Left forelimb (tissue), 1 donor: Measurements from ENCODE around the gene AGPS.
"Not testable (repeated sequence)": the region's sequence is repeated elsewhere in the genome, so short reads cannot be mapped to it uniquely, and the experiment has no call there.

Experiments
- DNase-seq: peaks from one replicate; pipeline ENCODE4 v3.0.0-alpha.2; 2018; ENCODE audit warnings: low spot score

The AGPS gene

GRCh38 chr2:177474301-177474700 lies 81.7 kb downstream of the AGPS start:
- no peak for DNase-seq

- DNase-seq, result no peak
Observed at GRCh38 chr2:177474998-177475397, 82.4 kb downstream of the AGPS start.

GRCh38 chr2:177476897-177477296 lies 84.3 kb downstream of the AGPS start:
- DNase-seq, result no peak

DNA sequence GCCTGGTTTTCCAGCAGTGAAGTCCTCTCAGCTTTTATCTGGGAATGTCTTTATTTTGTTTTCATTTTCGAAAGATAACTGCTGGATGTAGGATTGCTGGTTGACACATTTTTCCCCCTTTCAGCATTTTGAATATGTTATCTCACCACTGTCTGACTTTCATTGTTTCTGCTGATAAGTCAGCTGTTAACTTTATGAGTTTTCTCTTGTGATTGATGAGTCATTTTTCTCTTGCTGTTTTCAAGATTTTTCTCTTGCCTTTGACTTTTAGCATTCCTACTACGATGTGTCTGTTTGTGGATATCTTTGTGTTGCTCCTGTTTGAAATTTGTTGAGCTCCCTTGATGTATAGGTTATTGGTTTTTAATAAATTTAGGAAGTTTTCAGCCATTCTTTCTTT lies 85.5 kb downstream of the AGPS start:
- no peak for DNase-seq

GRCh38 chr2:177478907-177479306 lies 86.3 kb downstream of the AGPS start:
- DNase-seq, result no peak

DNA sequence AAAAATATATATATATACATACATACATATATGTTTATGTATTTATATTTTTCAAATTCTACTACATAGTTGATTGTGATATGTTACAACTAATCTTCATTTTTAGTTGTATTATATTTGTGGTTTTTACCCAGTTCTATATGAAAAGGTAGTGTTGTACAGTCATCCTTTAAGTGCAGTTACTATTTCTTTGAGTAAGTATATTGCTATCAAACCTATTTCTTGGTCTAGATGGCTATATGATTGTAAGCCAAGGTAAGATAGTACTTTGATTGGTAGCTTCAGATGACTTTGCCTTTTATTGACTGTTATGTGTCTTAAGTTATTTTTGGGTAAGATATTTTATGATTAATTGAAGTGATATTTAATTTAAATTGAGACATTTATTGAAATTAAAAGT lies 89.6 kb downstream of the AGPS start:
- no peak for DNase-seq

DNA sequence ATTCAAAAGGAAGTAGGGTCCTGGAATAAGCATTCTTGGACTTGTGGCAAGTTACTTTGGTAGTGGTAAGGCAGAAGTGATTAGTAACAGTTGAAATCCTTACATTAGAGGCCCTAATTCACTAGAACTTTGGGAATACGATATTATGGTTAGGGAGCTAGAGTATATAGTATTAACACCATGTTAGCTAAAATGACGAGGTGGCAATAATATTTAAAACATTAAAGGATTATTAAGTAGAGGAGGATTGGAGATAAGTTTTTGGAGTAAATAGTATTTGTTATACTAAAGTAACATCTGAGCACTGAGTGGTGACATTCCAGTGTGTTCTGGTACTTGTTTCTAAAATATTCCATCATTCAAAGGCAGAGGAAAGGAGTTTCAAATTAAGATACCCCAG lies 91.0 kb downstream of the AGPS start:
- no peak for DNase-seq

- DNase-seq, result no peak
Observed at GRCh38 chr2:177484180-177484795, 91.7 kb downstream of the AGPS start.

GRCh38 chr2:177485657-177486056 lies 93.1 kb downstream of the AGPS start:
- DNase-seq, result not testable (repeated sequence)

- DNase-seq, result no peak
Observed at GRCh38 chr2:177489719-177490301, 97.2 kb downstream of the AGPS start.

GRCh38 chr2:177495945-177496344 lies 103.4 kb downstream of the AGPS start:
- DNase-seq, result no peak

DNA sequence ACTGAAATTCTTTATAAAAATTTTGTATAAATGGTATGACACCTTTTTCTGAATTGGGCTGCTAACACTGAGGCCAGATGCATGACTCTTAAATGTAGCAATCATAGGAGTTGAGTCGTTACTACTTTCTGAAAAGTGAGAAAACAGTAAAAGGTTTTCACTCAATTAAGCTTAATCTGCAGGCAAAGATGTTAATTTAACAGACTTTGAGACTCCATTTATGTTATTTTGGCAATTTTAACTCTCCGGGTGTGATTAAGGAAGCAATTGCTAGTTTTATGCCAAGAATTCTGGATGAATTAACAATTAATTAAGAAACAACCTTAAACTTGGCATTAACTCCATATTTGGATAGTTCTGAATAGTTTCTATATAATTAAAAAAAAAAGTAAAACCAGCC lies 104.3 kb downstream of the AGPS start:
- DNase-seq, result no peak

GRCh38 chr2:177501186-177501585 lies 108.6 kb downstream of the AGPS start:
- DNase-seq, result no peak

- no peak for DNase-seq
Observed at GRCh38 chr2:177506505-177506904, 113.9 kb downstream of the AGPS start.

DNA sequence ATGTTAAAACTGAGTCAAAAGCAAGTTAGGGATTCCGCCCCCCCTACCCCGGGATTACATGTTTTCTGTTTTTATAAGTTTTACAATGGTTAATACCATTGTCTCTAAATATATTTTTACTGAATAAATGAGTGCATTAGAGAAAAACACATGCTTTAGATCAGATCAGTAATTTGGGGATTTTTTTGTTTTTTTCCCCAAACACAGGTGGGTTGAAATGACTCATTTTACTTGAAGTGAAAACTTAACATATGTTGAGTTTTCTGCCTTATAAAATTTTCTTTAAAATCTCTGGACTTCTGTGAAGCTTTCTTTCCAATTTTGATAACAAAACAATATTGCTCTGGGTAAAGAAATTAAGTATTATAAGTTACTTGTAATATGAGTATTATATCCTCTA lies 114.4 kb downstream of the AGPS start:
- no peak for DNase-seq

- DNase-seq, result no peak
Observed at GRCh38 chr2:177516824-177517544, 124.4 kb downstream of the AGPS start.

GRCh38 chr2:177518754-177519153 lies 126.2 kb downstream of the AGPS start:
- DNase-seq, result no peak

DNA sequence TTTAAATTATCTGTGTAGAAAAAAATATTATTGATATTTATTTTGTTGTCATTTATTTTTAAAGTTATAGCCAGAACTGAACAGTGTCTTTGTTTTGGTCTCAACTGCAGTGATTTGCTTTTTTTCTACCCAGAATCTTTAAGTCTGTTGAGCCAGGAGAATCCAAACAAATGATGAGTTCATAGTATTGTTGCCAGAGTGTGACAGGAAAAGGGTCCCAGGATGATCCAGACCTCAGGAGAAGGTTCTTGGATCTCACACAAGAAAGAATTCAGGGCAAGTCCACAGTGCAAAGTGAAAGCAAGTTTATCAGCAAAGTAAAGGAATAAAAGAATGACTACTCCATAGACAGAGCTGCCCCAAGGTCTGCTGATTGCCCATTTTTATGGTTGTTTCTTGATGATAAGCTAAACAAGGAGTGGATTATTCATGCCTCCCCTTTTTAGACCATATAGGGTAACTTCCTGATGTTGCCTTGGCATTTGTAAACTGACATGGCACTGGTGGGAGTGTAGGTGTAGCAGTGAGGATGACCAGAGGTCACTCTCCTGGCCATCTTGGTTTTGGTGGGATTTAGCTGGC lies 127.1 kb downstream of the AGPS start:
- DNase-seq, result no peak

- DNase-seq, result no peak
Observed at GRCh38 chr2:177520324-177520723, 127.8 kb downstream of the AGPS start.

DNA sequence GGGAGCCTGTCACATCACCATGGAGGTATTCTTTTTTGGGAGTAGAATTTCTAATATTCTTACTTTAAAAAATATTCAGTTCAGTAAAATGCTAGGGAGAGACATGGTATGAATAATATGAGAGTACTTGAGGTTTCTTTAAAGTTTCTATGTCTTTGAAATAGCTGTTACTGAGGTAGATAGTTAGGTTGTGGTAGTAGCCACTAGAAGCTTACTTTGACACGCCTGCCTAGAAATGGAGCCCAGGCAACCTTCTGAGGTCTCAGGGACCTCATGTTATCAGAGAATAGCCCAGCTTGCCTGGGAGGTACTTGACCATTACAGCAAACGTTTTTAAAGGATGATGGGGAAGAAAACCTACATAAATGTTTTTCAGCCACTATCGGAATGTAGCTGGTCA lies 131.2 kb downstream of the AGPS start:
- no peak for DNase-seq

- DNase-seq, result no peak
Observed at GRCh38 chr2:177525351-177525924, 132.9 kb downstream of the AGPS start.

DNA sequence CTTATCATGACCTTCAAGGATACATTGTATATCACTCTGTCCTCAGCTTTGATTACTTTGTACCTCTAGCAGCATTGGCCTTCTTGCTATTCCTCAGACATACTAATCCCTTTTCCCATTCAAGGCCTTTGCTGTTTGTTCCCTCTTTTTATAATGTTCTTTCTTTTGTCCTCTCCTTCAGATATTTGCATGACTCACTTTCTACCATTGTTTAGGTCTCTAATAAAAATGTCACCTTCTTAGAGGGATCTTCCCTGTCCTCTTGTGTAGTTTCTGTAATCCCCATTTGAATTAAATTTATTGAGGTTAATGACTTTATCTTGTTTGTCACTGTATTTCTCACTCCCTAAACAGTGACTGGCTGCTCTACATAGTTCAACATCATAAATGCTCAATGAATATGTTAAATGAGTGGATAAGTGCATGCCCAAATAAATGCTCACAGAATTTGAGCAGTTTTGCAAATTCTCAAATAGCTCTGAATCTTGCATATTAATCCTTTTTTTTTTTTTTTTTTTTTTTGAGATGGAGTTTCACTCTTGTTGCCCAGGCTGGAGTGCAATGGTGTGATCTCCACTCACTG lies 135.9 kb downstream of the AGPS start:
- no peak for DNase-seq

DNA sequence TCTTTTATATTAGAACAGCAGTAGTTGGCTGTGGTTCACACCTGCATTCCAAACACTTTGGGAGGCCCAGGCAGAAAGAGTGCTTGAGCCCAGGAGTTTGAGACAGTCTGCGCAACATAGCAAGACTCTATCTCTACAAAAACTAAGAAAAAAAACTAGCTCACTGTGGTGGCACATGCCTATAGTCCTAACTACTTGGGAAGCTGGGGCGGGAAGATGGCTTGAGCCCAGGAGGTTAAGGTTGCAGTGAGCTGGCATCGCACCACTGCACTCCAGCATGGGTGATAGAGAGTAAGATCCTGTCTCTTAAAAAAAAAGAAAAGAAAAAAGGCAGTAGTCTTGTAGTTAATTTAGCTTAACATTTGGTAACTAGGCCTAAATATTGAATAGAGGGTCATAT lies 136.6 kb downstream of the AGPS start:
- no peak for DNase-seq
